Stimulated activated CD4-positive, alpha-beta T cell treated with anti-CD3 and anti-CD28 coated beads, Interleukin-4, amount 100 ng/mL, for 1 hour (primary cell): Measurements from ENCODE around the gene CKAP5.

Experiments used
- DNase-seq: peaks from one replicate; pipeline ENCODE4 v3.0.0-alpha.2; 2020

The CKAP5 gene

GRCh38 chr11:46695345-46696211 is 150.5 kb downstream of the CKAP5 start:
- DNase-seq: no peak

- DNase-seq: no peak
Observed at GRCh38 chr11:46694607-46695006, 151.5 kb downstream of the CKAP5 start.

- no peak for DNase-seq
Observed at GRCh38 chr11:46694072-46694471, 152.0 kb downstream of the CKAP5 start.

GRCh38 chr11:46693597-46694012 is 152.5 kb downstream of the CKAP5 start:
- DNase-seq: no peak
